22Rv1 (cell line): Measurements from ENCODE around the gene IL6.

Source experiments
- CTCF ChIP-seq: fragments of 450-650 bp; IDR thresholded peaks from 2 replicates; pipeline ENCODE4 v1.5.1; 2017; ENCODE audit warnings: mild to moderate bottlenecking
- ZFX ChIP-seq: fragments of 450-650 bp; IDR thresholded peaks from 2 replicates; pipeline ENCODE4 v1.6.1; 2017; ENCODE audit warnings: antibody characterized with exemption, borderline replicate concordance

GRCh38 chr7:22729180-22729825 is 2.3 kb downstream of the IL6 start:
- TF ChIP-seq CTCF = no peak
- TF ChIP-seq ZFX = no peak
